Measurements from ENCODE around the gene DCDC2.

DNA sequence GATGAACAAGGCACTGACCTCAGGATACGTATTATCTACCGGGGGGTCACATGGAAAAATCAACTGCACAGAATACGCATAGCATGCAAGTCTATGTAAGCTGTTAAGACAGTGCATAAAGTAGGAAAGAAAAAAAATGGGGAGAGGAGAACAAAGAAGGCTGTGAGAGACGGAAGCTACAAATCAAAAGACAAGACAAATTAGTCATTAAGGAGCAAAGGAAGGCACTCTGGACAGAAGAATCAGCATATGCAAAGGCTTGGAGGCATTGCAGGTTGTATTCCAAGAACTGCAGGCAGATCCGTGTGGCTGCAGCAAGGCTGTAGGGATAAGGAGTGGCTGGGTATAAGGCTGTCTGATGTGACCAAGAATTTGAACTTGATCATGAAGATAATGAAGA lies 142.9 kb downstream of the DCDC2 start:
- TF ChIP-seq EP300 (IDR thresholded peaks at IDR 0.05; ENCODE audit: low read depth) (no peak), POLR2A (IDR thresholded peaks at IDR 0.05) (no peak), CTCF (IDR thresholded peaks at IDR 0.05) (no peak), POLR2AphosphoS5 (IDR thresholded peaks at IDR 0.05) (no peak)

All from transverse colon (tissue), 4 donors.